NCI-H2227 (cell line): ENCODE data around the gene FNDC8.
"Not testable (repeated sequence)": the region's sequence is repeated elsewhere in the genome, so short reads cannot be mapped to it uniquely, and the experiment has no call there.

ENCODE experiments used
- DNase-seq: peaks from one replicate; lab custom pipeline; 2025; ENCODE audit not compliant: unreplicated experiment; lab: John Stamatoyannopoulos, UW

FNDC8 gene

GRCh38 chr17:35121315-35121714, at the start of gene FNDC8:
TSS of gene FNDC8 (plus strand) at chr17:35121615. CDS start at chr17:35121694, 79 bp downstream.
- DNase-seq = no peak

DNA sequence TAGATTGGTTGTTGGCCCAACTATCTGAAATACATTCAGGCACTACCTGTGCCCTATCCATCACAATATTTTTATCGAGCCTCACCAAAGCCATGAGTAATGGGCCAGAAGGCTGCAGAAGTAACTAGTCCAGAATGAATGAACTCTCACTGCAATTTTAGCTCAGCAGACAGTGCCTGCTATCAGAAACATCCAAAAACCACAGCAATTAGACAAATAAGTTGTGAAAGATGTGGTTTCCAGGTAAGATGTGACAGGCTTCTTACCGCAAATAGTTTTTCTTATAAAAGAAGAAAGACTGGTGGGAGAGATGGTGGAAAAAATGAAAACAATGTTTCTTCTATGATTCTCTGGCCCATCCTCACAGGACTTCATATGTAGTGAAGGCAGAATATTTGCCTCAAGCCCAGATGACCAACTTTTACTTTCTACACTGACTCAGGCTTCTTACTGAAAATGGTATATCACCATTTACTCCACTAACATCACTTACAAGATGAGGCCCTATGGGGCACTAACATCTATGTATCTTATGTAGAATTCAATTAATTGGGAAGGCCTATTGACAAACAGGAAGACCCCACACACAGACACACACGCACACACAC, 48.1 kb upstream of the FNDC8 start:
- DNase-seq = no peak

DNA sequence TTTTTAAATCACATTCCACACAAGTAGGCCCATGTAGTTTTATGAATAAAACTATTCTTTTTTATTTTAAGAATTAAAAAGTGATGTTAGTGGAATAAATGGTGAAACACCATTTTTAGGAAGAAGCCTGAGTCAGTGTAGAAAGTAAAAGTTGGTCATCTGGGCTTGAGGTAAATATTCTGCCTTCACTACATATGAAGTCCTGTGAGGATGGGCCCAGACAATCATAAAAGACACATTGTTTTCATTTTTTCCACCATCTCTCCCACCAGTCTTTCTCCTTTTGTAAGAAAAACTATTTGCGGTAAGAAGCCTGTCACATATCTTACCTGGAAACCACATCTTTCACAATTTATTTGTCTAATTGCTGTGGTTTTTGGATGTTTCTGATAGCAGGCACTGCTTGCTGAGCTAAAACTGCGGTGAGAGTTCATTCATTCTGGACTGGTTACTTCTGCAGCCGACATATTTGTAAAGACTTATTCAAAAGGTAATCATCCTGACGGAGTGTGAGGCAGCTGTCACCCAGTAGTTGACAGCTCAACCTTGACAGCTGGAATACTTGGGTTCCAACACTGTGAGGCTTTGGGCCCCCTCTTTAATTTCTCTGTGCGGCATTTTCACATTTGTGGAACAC, 47.3 kb upstream of the FNDC8 start:
- no peak for DNase-seq

DNA sequence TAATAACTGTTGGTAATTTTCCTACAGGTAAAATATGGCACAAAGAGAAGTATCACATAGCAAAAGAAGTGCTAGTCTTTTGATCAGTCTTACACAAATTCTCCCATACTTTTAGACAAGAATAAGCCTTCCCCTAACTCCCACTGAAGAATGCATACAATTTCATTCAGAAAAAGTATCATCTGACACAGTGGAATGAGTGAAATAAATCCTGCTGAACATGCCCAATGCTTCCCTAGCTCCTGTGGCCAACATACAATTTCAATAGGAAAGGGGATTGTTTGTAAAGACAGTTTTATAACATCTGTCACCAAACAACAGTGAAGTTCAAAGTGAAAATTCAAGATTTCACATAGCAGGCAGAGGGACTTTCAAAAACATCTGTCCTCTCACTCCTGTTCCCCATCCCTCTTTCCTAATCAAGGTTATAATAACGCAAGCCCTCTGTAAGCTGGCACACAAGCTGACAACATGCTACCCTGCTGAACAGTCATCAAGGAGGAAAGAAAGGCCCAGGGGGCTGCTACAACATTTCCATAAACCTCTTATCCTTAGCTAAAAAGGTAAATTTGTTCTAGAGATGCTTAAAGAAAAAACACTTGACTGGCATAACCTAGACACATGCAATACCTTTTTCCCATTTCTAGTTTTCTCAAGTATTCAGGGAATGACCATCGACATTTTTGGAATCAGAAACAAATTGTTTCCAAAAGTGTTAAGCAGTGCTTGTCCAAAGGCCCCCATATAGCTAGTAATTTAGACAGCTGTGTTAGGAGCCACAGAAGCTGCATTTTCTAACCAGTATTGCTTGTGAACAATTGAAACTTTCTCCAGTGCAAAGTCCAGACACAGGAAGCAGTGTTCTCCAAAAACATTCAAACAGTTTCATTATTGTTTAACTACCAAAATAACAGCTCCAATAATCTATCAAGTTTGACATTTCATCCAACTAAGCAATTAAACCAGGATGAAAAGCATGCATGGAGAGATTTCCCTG, 46.4 kb upstream of the FNDC8 start:
- no peak for DNase-seq

- DNase-seq = no peak
These were observed 44.5 kb upstream of the FNDC8 start for GRCh38 chr17:35076874-35077273.

- no peak for DNase-seq
These were observed 41.6 kb upstream of the FNDC8 start for GRCh38 chr17:35079547-35080423.

- no peak for DNase-seq
These were observed 40.9 kb upstream of the FNDC8 start for GRCh38 chr17:35080536-35080935.

DNA sequence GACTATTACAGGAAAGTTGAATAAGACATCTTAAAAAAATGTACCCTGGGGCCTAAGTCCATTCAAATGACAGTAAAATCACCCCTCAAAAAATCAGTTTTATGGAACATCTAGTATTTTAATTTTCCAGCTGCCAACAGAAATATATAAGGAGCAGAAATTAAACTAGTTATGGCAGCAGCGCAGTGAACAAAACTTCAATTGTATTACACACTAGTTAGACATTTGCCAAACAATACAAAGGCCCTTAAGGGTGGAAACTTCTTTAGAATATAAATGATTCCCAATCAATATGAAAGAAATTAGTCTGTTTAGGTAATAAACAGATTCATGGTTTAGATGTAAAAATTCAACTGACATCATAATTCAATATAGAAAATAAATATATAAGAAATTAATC, 39.8 kb upstream of the FNDC8 start:
- no peak for DNase-seq

- no peak for DNase-seq
These were observed 39.2 kb upstream of the FNDC8 start for GRCh38 chr17:35082073-35082657.

DNA sequence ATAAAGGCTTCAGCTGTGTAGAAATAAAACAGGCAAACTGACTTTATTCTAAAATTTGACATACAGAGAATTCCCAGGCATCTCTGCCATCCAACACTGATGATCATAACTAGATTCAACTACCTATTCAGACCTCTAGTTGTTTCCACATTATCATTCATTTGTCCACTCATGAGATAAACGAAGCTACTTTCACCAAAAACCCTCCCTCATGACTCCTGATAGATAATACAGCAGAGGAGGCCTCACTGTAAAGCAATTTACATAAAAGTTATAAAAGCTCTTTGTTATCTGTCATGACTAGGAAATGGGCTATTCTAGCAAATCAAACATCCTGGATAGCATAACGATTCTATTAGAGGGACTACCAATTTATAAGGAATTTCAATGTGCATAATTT, 38.3 kb upstream of the FNDC8 start:
- DNase-seq = no peak

DNA sequence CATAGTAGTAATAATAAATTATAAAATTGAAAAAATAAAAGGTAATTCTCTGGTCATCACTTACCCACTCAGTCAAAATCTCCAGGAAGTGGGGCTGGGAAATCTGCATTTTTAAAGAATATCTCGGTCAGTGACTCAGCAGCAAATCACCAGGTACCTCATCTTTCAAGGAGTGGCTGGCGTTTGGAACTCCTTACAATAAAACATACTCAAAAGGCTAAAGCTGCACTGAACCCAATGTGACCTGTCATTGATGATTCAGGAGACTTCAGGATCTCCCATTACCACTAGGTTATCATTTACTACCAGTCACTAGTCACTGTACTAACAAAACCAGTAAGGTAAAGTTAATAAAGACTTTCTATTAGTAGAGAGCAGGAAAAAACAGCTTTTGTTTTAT, 36.4 kb upstream of the FNDC8 start:
- DNase-seq = no peak

GRCh38 chr17:35086164-35086563, 35.3 kb upstream of the FNDC8 start:
- no peak for DNase-seq

DNA sequence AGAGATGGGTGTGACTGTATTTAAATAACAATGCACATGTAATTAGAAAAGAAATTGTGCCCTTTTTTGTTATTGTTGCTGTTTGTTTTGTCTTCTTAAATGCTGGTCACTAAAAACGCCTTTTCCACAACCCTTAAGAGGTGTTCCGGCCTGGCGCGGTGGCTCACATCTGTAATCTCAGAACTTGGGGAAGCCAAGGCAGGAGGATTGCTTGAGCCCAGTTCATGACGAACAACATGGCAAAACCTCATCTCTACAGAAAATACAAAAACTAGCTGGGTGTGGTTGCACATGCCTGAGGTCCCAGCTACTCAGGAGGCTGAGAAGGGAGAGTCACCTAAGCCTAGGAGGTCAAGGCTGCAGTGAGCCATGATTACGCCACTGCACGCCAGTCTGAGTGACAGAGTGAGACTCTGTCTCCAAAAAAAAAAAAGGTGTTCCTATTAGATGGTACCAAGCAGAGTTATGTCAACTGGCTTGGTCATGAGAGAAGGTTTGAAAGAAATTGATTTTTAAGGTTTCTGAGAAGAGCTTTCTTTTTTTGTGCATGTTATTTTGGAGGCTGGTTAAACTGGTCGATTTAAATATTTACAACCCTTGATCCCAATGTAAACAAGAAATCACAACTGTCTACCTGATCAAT, 34.4 kb upstream of the FNDC8 start:
- no peak for DNase-seq

GRCh38 chr17:35087731-35088355, 33.6 kb upstream of the FNDC8 start:
- no peak for DNase-seq

DNA sequence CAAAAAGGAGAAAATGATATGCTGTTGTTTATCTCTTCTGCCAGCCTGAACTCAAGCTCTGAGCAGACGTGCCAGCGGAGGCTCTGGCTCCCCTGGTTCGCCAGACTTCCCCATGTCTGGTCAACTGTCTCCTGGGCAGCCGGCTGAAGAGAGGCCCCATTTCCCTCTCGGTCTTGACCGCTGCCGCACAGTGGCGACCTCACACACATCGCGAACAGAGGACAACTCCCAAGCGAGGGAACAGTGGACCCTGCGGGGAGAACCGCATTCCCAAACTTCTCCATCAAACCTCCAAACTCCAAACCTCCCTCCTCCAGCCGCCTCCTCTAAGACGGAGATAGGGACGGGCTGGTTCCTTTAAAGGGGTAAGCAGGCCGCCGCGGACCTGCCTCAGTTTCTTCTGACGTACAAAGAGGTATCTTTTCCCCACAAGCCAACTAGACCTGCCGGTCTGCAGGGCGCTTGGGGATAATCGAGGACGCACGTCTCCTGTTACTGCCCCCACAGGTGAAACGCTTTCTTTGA, 33.0 kb upstream of the FNDC8 start:
- DNase-seq = no peak

DNA sequence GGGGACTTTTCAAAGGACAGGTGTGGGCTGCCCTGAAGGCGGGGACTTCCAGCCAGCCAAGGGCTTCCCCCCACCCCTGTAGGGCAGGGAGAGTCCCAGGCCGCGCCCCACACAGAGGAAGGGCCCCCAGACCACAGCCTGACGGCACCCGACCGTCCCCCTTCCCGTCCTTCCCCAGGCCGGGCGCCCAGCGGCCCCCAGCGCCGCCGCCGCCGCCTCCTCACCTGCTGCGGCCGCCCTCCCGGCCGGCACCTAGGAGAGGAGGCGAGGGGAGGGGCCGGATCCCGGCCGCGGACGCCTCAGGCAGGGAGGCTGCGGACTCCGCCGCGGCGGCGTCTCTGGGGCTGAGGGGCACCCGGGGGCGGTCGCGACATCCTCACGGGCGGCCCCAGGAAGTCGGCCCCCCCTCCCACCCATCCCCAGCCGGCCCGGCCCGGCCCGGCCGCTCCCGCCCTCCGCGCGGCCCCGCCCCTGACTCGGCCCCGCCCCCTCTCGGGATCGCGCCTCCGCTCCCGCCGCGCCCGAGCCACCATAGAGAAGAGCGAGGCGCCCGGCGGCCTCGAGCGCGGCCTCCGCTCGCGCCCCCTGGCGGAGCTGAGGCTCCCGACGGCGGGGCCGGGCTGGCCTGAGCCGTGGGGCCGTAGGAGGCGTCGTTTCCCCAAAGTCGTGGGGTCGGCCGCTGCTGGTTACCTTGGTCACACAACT, 32.4 kb upstream of the FNDC8 start:
- peak; percentile 90 for DNase-seq

GRCh38 chr17:35089586-35090296, 31.7 kb upstream of the FNDC8 start:
- peak; percentile 40 for DNase-seq

DNA sequence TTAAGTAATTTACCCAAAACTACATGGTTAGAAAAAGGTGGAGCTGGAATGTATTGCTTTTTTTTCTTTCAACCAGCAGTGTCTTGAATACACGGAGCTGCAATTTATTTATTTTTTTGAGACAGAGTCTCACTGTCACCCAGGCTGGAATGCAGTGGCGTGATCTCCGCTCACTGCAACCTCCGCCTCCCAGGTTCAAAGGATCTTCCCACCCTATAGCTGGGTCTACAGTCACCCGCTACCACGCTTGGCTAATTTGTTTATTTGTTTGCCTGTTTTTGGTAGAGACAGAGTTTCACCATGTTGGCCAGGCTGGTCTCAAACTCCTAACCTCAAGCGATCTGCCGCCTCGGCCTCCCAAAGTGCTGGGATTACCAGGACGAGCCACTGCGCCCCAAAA, 30.7 kb upstream of the FNDC8 start:
- not testable (repeated sequence) for DNase-seq
